Suprapubic skin (tissue), 4 donors: ENCODE measurements around the gene B3GNT5. TPM values are rescaled to one million over a fixed set of nuclear protein-coding genes. Genes with fewer than 3 reads are reported as not detected.
A peak's percentile ranks its signal among the peaks of the same experiment; 100 is the strongest.

Experiments used
- DNase-seq, 2 donors: peaks; one replicate each; pipeline ENCODE4 v3.0.0-alpha.2; 2019; ENCODE audit warnings: low spot score in 2 of 2
- H3K27ac ChIP-seq: fragments of 200-600 bp; sonication (generic); one replicate; pipeline ENCODE4 v1.5.1; 2019
- H3K27me3 ChIP-seq: fragments of 200-600 bp; sonication (generic); one replicate; pipeline ENCODE4 v1.5.1; 2019
- H3K36me3 ChIP-seq: fragments of 200-600 bp; sonication (generic); one replicate; pipeline ENCODE4 v1.5.1; 2019
- H3K4me1 ChIP-seq: fragments of 200-600 bp; sonication (generic); one replicate; pipeline ENCODE4 v1.5.1; 2019
- H3K4me3 ChIP-seq: fragments of 200-600 bp; sonication (generic); one replicate; pipeline ENCODE4 v1.5.1; 2019; ENCODE audit warnings: mild to moderate bottlenecking
- H3K9me3 ChIP-seq: fragments of 200-600 bp; sonication (generic); one replicate; pipeline ENCODE4 v1.5.1; 2019
- CTCF ChIP-seq, 2 donors: fragments of 200-600 bp in 1 of 2; fragments of 450-650 bp in 1 of 2; sonication (generic) in 1 of 2; IDR thresholded peaks; one replicate each; pipeline ENCODE4 v1.5.1; 2016 to 2019; ENCODE audit warnings: antibody characterized with exemption in 2 of 2, mild to moderate bottlenecking in 1 of 2, moderate library complexity in 1 of 2
- EP300 ChIP-seq: sonication (generic); formaldehyde crosslinking; IDR thresholded peaks from one replicate; pipeline ENCODE4 v1.6.1; 2017; ENCODE audit warnings: antibody characterized with exemption
- POLR2A ChIP-seq, 2 donors: fragments of 450-650 bp; IDR thresholded peaks; one replicate each; pipeline ENCODE4 v1.6.1; 2017; ENCODE audit warnings: antibody characterized with exemption in 2 of 2, mild to moderate bottlenecking in 2 of 2, moderate library complexity in 2 of 2
- POLR2AphosphoS5 ChIP-seq, 3 donors: sonication (generic); formaldehyde crosslinking; IDR thresholded peaks; one replicate each; pipeline ENCODE4 v1.6.1; 2017; ENCODE audit warnings: antibody characterized with exemption in 3 of 3
- WGBS: methylation state at CpG from one replicate; pipeline ENCODE4 v1.1.5; 2018; 5-methylcytosine and 5-hydroxymethylcytosine counted together
- total RNA-seq, 4 donors: library from RNA; depleted of rRNA; stranded (reverse); fragments of >200 nt; gene quantifications; one replicate each; pipeline ENCODE4 v1.1.0, GENCODE V29; 2016

B3GNT5 gene
- total RNA-seq, 4 donors from 2014 or later: 14.6 to 30.8 (median 27.5) TPM

- no peaks in the 10 kb centered on the region for H3K36me3 ChIP-seq
- H3K27ac ChIP-seq: peak overlapping the region; percentile 3
- H3K4me3 ChIP-seq: no peak overlapping the region
Measured at GRCh38 chr3:183306798-183307671, 54.0 kb downstream of the B3GNT5 start.

GRCh38 chr3:183307749-183308148 is 54.7 kb downstream of the B3GNT5 start:
- TF ChIP-seq POLR2A (IDR thresholded peaks at IDR 0.05) (no peak), CTCF (IDR thresholded peaks at IDR 0.05) (no peak), POLR2AphosphoS5 (IDR thresholded peaks at IDR 0.05) (no peak)
- no peak for DNase-seq
- Histone ChIP-seq H3K27me3 (no peaks in the 10 kb centered on the region), H3K36me3 (no peaks in the 10 kb centered on the region), H3K4me1 (peaks cover 22% of the 10 kb centered on the region), H3K27ac (no peak overlapping the region), H3K9me3 (no peaks in the 10 kb centered on the region), H3K4me3 (no peak overlapping the region)
- WGBS: 97% methylated on average over 2 of the region's 2 CpGs

More at GRCh38 chr3:183306798-183307671, 54.0 kb downstream of the B3GNT5 start:
- peaks cover 29% of the 10 kb centered on the region for H3K4me1 ChIP-seq
- WGBS: 45% methylated on average over 9 of the region's 9 CpGs
- H3K9me3 ChIP-seq: no peaks in the 10 kb centered on the region
- TF ChIP-seq CTCF (IDR thresholded peaks at IDR 0.05): no peak
- TF ChIP-seq EP300: no peak
- no peak for TF ChIP-seq POLR2A (IDR thresholded peaks at IDR 0.05)
- TF ChIP-seq POLR2AphosphoS5 (IDR thresholded peaks at IDR 0.05): no peak
- DNase-seq: peak; percentile 78 to 83
- no peaks in the 10 kb centered on the region for H3K27me3 ChIP-seq

- H3K36me3 ChIP-seq: no peaks in the 10 kb centered on the region
- WGBS: 69% methylated on average over 5 of the region's 5 CpGs
- H3K27ac ChIP-seq: no peak overlapping the region
- no peak for TF ChIP-seq EP300
- no peak for DNase-seq
- H3K27me3 ChIP-seq: no peaks in the 10 kb centered on the region
- H3K4me1 ChIP-seq: peaks cover 16% of the 10 kb centered on the region
- no peaks in the 10 kb centered on the region for H3K9me3 ChIP-seq
- no peak overlapping the region for H3K4me3 ChIP-seq
Measured at GRCh38 chr3:183308751-183309150, 55.7 kb downstream of the B3GNT5 start.

GRCh38 chr3:183309276-183309675 is 56.2 kb downstream of the B3GNT5 start:
- H3K27me3 ChIP-seq: no peaks in the 10 kb centered on the region
- H3K36me3 ChIP-seq: no peaks in the 10 kb centered on the region
- DNase-seq: no peak
- peaks cover 14% of the 10 kb centered on the region for H3K4me1 ChIP-seq
- H3K27ac ChIP-seq: no peak overlapping the region
- WGBS: 76% methylated on average over 5 of the region's 5 CpGs
- no peak overlapping the region for H3K4me3 ChIP-seq
- TF ChIP-seq EP300: no peak
- TF ChIP-seq POLR2AphosphoS5 (IDR thresholded peaks at IDR 0.05): no peak
- no peak for TF ChIP-seq CTCF (IDR thresholded peaks at IDR 0.05)
- TF ChIP-seq POLR2A (IDR thresholded peaks at IDR 0.05): no peak
- no peaks in the 10 kb centered on the region for H3K9me3 ChIP-seq

- no peak for DNase-seq
- Histone ChIP-seq H3K4me1 (peaks cover 14% of the 10 kb centered on the region), H3K27me3 (no peaks in the 10 kb centered on the region), H3K36me3 (no peaks in the 10 kb centered on the region), H3K27ac (no peak overlapping the region), H3K9me3 (no peaks in the 10 kb centered on the region), H3K4me3 (no peak overlapping the region)
- WGBS: 95% methylated on average over 3 of the region's 3 CpGs
- TF ChIP-seq POLR2A (IDR thresholded peaks at IDR 0.05): no peak
- no peak for TF ChIP-seq CTCF (IDR thresholded peaks at IDR 0.05)
- no peak for TF ChIP-seq EP300
- TF ChIP-seq POLR2AphosphoS5 (IDR thresholded peaks at IDR 0.05): no peak
Measured at GRCh38 chr3:183310936-183311335, 57.9 kb downstream of the B3GNT5 start.
